Measurements from ENCODE around the gene TMCC3.

GRCh38 chr12:94678849-94679248, 28.5 kb upstream of the TMCC3 start:
- TF ChIP-seq ZNF473 (tag by site-specific recombination; IDR thresholded peaks at IDR 0.05) (no peak), CTCF (tag by site-specific recombination; IDR thresholded peaks at IDR 0.05) (no peak), ZNF843 (tag by site-specific recombination; IDR thresholded peaks at IDR 0.05) (no peak), ZNF274 (IDR thresholded peaks at IDR 0.05; ENCODE audit: low read length) (no peak), ZNF274 (tag by site-specific recombination; IDR thresholded peaks at IDR 0.05; ENCODE audit: borderline replicate concordance) (no peak), INSM2 (tag by site-specific recombination; IDR thresholded peaks at IDR 0.05) (no peak), SP3 (tag by site-specific recombination; IDR thresholded peaks at IDR 0.05) (no peak)
